Central memory CD8-positive, alpha-beta T cell (primary cell): ENCODE measurements around the gene ZNF827.

Experiments used
- ATAC-seq: fragments of 150-1000 bp; cut with Tn5 transposase; replicated peaks from 2 replicates; pipeline ENCODE4 v1.10.0; 2022; ENCODE audit warnings: mild to moderate bottlenecking, moderate FRiP score, moderate number of reproducible peaks; ENCODE audit not compliant: poor library complexity, severe bottlenecking; ENCODE audit errors: extremely low read depth
- DNase-seq, 2 donors: peaks; one replicate each; pipeline ENCODE4 v3.0.0; 2021; ENCODE audit warnings: low spot score in 2 of 2
- H3K27ac Mint-ChIP-seq: one replicate; pipeline ENCODE4 v1.8.0; 2022; ENCODE audit warnings: low read depth, mild to moderate bottlenecking, moderate library complexity, mixed read lengths
- H3K27me3 Mint-ChIP-seq: one replicate; pipeline ENCODE4 v1.8.0; 2022; ENCODE audit warnings: mixed read lengths
- H3K36me3 Mint-ChIP-seq: one replicate; pipeline ENCODE4 v1.8.0; 2022; ENCODE audit warnings: mild to moderate bottlenecking, moderate library complexity, mixed read lengths; ENCODE audit not compliant: insufficient read depth
- H3K4me1 Mint-ChIP-seq: one replicate; pipeline ENCODE4 v1.8.0; 2022; ENCODE audit warnings: mixed read lengths
- H3K4me3 Mint-ChIP-seq: one replicate; pipeline ENCODE4 v1.8.0; 2022; ENCODE audit warnings: mild to moderate bottlenecking, moderate library complexity, mixed read lengths
- H3K9me3 Mint-ChIP-seq: one replicate; pipeline ENCODE4 v1.8.0; 2022; ENCODE audit warnings: mixed read lengths

Gene ZNF827

GRCh38 chr4:145944886-145945285 is 6.3 kb upstream of the ZNF827 start:
- Mint-ChIP-seq H3K27ac (no peak overlapping the region), H3K27me3 (peaks cover 29% of the 10 kb centered on the region), H3K4me3 (no peak overlapping the region), H3K36me3 (no peaks in the 10 kb centered on the region), H3K9me3 (no peaks in the 10 kb centered on the region), H3K4me1 (no peaks in the 10 kb centered on the region)
- no peak for ATAC-seq
- no peak for DNase-seq

- DNase-seq (no peak), ATAC-seq (no peak)
- Mint-ChIP-seq H3K36me3 (peaks cover 24% of the 10 kb centered on the region), H3K9me3 (no peaks in the 10 kb centered on the region), H3K4me3 (no peak overlapping the region), H3K27me3 (no peaks in the 10 kb centered on the region), H3K4me1 (peaks cover 29% of the 10 kb centered on the region), H3K27ac (no peak overlapping the region)
Observed at GRCh38 chr4:145939856-145940255, 1.2 kb upstream of the ZNF827 start.

GRCh38 chr4:145939441-145939750 is 773 bp upstream of the ZNF827 start:
- no peaks in the 10 kb centered on the region for H3K9me3 Mint-ChIP-seq
- H3K4me1 Mint-ChIP-seq = peaks cover 33% of the 10 kb centered on the region
- DNase-seq (no peak), ATAC-seq (no peak)
- no peaks in the 10 kb centered on the region for H3K27me3 Mint-ChIP-seq
- peak overlapping the region; percentile 95 for H3K27ac Mint-ChIP-seq
- H3K4me3 Mint-ChIP-seq = peak overlapping the region; percentile 93
- H3K36me3 Mint-ChIP-seq = peaks cover 24% of the 10 kb centered on the region

GRCh38 chr4:145937971-145938611 is 532 bp downstream of the ZNF827 start:
- Mint-ChIP-seq H3K27me3 (no peaks in the 10 kb centered on the region), H3K36me3 (peaks cover 24% of the 10 kb centered on the region), H3K27ac (peak overlapping the region; percentile 95), H3K4me3 (peak overlapping the region; percentile 93), H3K9me3 (no peaks in the 10 kb centered on the region), H3K4me1 (peaks cover 42% of the 10 kb centered on the region)
- ATAC-seq (peak; percentile 63), DNase-seq (peak; percentile 32 to 41)

- H3K27me3 Mint-ChIP-seq = no peaks in the 10 kb centered on the region
- peak overlapping the region; percentile 95 for H3K27ac Mint-ChIP-seq
- H3K36me3 Mint-ChIP-seq = peaks cover 24% of the 10 kb centered on the region
- H3K9me3 Mint-ChIP-seq = no peaks in the 10 kb centered on the region
- ATAC-seq (peak; percentile 12), DNase-seq (peak; percentile 18 to 22)
- H3K4me3 Mint-ChIP-seq = peak overlapping the region; percentile 93
- H3K4me1 Mint-ChIP-seq = peaks cover 47% of the 10 kb centered on the region
Observed at GRCh38 chr4:145936997-145937901, 1.4 kb downstream of the ZNF827 start.

- peaks cover 52% of the 10 kb centered on the region for H3K4me1 Mint-ChIP-seq
- H3K9me3 Mint-ChIP-seq = no peaks in the 10 kb centered on the region
- peak overlapping the region; percentile 95 for H3K27ac Mint-ChIP-seq
- H3K27me3 Mint-ChIP-seq = no peaks in the 10 kb centered on the region
- DNase-seq (peak; percentile 44 to 58), ATAC-seq (peak; percentile 55)
- H3K4me3 Mint-ChIP-seq = peak overlapping the region; percentile 93
- peaks cover 24% of the 10 kb centered on the region for H3K36me3 Mint-ChIP-seq
Observed at GRCh38 chr4:145936142-145936996, 2.3 kb downstream of the ZNF827 start.

- Mint-ChIP-seq H3K9me3 (no peaks in the 10 kb centered on the region), H3K4me1 (peaks cover 58% of the 10 kb centered on the region), H3K27me3 (no peaks in the 10 kb centered on the region), H3K36me3 (peaks cover 24% of the 10 kb centered on the region), H3K4me3 (peak overlapping the region; percentile 93), H3K27ac (peak overlapping the region; percentile 79)
- DNase-seq (no peak), ATAC-seq (no peak)
Observed at GRCh38 chr4:145935253-145936141, 3.1 kb downstream of the ZNF827 start.

- ATAC-seq = no peak
- no peaks in the 10 kb centered on the region for H3K9me3 Mint-ChIP-seq
- H3K4me1 Mint-ChIP-seq = peaks cover 66% of the 10 kb centered on the region
- H3K4me3 Mint-ChIP-seq = peak overlapping the region; percentile 93
- DNase-seq = no peak
- peaks cover 24% of the 10 kb centered on the region for H3K36me3 Mint-ChIP-seq
- H3K27me3 Mint-ChIP-seq = no peaks in the 10 kb centered on the region
- peak overlapping the region; percentile 79 for H3K27ac Mint-ChIP-seq
Observed at GRCh38 chr4:145934434-145935047, 4.1 kb downstream of the ZNF827 start.

GRCh38 chr4:145933134-145933533 is 5.5 kb downstream of the ZNF827 start:
- H3K4me3 Mint-ChIP-seq = no peak overlapping the region
- peak overlapping the region; percentile 79 for H3K27ac Mint-ChIP-seq
- ATAC-seq = no peak
- no peak for DNase-seq
- peaks cover 14% of the 10 kb centered on the region for H3K36me3 Mint-ChIP-seq
- peaks cover 65% of the 10 kb centered on the region for H3K4me1 Mint-ChIP-seq
- H3K9me3 Mint-ChIP-seq = no peaks in the 10 kb centered on the region
- H3K27me3 Mint-ChIP-seq = no peaks in the 10 kb centered on the region

GRCh38 chr4:145931403-145931802 is 7.2 kb downstream of the ZNF827 start:
- peaks cover 71% of the 10 kb centered on the region for H3K4me1 Mint-ChIP-seq
- H3K9me3 Mint-ChIP-seq = no peaks in the 10 kb centered on the region
- no peak for ATAC-seq
- DNase-seq = no peak
- H3K36me3 Mint-ChIP-seq = peaks cover 10% of the 10 kb centered on the region
- no peaks in the 10 kb centered on the region for H3K27me3 Mint-ChIP-seq
- H3K27ac Mint-ChIP-seq = peak overlapping the region; percentile 69
- no peak overlapping the region for H3K4me3 Mint-ChIP-seq

GRCh38 chr4:145930592-145930991 is 8.0 kb downstream of the ZNF827 start:
- H3K4me3 Mint-ChIP-seq = no peak overlapping the region

More at GRCh38 chr4:145930592-145930991, 8.0 kb downstream of the ZNF827 start:
- Mint-ChIP-seq H3K4me1 (peaks cover 70% of the 10 kb centered on the region), H3K36me3 (peaks cover 3% of the 10 kb centered on the region), H3K27ac (peak overlapping the region; percentile 69), H3K27me3 (no peaks in the 10 kb centered on the region), H3K9me3 (no peaks in the 10 kb centered on the region)
- DNase-seq (no peak), ATAC-seq (no peak)
